HG03135 (cell line): ENCODE measurements around the gene EVA1A.

ENCODE experiments used
- ATAC-seq: cut with Tn5 transposase; IDR thresholded peaks from one replicate; pipeline ENCODE4 v1.9.1; 2021; ENCODE audit warnings: mild to moderate bottlenecking, moderate library complexity; ENCODE audit not compliant: unreplicated experiment

EVA1A gene

DNA sequence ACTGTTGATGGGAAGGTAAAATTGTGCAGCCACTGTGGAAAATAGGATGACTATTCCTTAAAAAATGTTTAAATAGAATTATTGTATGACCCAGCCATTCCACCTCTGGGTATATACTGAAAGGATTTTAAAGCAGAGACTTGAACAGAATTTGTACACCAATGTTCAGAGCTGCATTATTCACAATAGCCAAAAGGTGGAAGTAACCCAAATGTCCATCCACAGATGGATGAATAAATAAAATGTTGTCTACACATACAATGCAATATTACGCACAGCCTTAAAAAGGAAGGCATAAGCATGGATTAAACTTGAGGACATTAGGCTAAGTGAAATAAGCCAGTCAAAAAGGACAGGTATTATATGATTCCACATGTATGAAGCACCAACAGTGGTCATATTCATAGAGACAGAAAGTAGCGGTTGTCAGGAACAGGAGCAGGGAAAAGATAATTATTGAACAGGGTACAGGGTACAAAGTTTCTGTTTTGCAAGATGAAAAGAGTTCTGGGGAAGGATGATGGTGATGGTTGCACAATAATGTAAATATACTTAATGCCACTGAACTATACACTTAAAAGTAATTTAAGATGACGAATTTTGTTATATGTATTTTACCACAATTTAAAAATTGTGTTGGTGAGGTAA lies 39.4 kb downstream of the EVA1A start:
- ATAC-seq: no peak

DNA sequence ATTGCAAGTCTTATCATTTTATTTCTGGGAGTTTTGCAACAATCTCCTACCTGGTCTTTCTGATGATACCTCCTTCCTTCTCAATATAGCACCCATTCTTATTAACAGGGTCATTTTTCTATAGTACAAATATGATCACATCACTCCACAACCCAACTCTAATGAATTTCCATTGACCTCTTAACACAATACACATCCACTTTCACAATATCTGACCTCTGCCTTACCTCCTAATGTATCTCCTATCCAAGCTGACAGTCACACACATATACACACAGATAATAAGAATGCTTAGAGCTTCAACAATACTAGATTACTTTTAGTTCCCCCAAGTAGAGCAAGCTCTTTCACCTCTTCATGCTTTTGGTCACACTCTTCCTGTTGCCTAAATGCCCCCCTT lies 40.9 kb downstream of the EVA1A start:
- no peak for ATAC-seq

DNA sequence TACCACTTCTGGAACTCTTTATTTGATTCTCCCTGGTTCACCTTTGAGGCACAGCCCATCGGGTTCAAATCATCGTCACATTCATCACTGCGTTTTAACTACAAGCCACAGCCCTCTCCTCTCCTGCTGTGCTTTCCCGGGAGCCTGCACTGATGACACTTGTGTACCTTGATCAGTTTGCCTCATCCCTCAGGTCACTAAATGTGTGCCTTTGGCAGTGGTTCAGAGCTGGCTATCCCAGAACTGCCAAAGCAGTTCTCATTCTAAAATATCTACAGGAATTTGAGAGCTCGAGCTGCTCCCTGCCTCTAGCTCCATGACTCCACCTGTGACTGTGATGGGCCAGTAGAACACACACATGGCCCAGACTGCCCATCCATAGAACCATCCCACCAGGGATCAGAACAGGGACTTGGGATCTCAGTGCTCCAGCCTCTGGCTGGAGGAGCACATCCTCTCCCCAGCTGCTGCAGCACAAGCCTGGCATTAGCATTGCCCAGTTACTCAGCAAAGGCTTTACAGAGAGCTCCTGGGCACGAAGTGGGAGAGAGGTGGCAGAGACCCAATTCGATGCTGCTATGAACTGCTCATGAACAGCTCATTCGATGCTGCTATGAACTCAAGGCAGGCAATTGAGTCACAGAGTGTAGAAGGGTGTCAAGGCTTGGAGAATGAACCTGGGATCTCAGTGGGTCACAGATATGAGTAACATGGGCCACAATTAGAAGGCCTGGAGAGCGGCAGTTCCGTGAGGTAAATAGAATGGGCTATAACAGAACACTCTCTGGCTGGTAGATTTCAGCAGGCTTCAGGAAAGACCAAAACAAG lies 41.9 kb downstream of the EVA1A start:
- ATAC-seq: no peak

DNA sequence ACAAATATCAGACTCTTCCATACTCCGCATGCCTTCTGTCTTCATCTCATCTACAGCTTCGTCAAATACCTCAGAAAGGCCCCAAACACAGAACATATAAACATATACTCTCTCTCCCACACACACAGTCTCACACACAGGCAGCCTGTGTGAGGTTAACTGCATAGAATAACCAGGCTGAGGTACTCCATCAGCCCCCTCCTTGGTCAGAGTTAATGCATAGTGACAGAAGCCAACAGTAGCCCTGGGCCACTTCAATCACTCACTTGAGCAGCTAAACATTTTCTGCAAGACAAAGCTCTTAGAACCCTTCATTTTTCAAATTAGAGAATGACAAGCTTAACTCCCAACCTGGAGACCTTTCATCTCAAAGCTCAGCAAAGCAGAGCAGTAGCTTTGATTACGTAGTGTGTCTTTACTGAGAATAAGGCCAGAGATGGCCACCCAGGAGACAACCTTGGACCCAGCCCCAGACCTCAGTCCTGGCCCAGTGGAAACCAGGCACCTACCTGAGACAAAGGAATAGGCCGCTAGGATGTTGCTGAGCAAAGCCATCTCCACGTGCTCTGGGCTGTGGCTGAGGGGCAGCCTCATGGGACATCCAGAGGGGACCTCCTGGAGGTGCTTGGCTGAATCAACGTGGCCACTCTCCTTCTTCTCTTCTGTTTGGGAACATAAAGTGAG lies 43.0 kb downstream of the EVA1A start:
- ATAC-seq: no peak

DNA sequence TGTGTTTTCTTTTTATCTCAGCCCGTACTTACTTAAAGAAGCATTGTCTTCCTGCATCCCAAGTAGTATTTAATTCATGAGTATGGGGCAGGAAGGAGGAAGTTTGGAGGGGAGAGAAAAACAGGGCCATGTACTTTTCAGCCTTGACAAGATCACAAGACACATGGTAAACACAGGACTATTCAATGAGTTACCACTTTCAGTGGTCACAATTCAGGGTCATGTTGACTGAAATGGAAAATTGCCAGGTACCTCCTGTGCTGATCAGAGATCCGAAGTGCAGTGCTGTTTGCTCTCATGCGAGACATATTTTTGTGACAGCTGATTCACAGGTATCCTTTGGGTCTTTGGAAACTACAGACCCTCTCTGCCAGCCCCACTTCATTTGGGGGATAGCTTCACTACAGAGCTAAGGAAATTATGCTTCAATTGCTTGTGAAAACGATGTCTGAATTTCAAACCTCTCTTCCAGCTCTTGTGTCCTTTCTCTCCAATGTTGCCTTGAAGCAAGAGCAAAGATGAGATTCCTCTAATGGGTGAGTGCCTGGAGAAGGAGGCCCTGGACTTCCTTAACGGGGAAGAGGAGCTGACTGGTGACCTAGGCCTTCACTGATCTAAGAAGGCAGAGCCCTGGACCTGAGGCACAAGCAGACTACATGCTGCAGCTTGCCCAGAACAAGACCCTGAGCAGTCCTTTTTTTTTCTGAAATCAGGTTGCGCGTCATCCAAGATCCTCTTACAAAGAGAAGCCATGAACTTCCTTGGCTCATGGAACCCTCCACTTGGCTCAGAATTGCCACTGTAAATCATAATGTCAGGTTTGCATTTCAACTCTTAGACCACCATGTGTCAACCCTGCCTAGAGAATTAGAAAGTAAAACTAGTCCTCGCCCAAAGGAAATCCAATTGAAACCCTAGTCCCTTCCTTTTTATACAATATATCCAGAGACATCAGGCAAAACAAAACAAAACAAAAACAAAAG lies 44.1 kb downstream of the EVA1A start:
- ATAC-seq: no peak

DNA sequence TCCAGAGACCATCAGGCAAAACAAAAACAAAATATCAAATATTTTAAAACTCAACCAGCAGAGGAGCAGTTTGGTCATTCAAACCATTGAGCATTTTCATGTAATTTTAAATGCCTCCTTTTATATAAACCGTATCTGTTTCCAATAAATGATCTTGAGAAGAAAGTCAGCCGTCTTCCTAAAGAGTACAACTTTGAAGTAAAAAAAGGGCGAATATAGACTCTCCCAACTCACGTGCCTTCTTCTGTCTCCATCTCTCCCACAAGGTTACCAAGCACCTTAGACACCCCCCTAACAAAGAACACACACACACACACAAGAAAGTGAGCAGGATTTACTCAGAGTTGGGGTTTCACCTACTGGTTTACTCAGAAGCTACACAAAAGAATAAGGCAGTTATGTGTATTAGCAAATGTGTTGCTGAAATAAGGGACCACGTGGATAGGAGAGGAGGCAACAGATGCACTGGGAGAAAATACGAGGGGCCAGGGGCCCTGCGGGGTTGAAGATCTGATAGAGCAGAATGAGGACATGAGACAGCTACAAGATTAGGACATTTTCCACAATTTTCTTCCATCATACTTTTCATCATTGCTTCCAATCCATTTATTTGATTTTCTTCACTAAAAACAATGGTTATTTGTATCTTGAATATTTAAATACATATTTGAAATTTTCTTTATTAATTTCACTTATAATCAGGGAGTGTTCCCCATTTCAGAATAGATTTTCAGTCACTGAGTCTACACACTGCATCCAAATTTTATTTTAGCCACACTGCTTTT lies 45.0 kb downstream of the EVA1A start:
- ATAC-seq: no peak

DNA sequence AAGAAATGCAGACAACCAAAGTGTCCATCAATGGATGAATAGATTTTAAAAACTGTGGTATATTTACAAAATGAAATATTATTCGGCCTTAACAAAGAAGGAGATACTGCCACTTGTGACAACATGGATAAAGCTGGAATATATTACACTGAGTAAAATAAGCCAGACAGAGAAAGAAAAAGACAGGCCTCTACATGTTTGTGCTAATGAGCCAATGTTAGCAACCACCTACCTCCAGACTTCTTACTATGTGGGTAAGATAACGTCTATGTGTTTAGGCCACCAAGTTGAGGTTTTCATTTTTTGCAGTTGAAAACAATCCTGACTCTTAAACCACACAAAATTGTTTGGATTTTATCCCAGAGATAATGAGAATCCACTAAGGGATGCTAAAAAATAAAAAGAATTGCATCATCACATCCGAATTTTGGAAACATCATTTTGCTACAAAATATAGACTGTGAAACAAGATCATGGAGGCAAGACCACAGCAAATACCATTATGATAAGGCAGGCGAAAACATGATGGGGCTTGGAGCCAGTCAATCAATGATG lies 47.0 kb downstream of the EVA1A start:
- no peak for ATAC-seq

DNA sequence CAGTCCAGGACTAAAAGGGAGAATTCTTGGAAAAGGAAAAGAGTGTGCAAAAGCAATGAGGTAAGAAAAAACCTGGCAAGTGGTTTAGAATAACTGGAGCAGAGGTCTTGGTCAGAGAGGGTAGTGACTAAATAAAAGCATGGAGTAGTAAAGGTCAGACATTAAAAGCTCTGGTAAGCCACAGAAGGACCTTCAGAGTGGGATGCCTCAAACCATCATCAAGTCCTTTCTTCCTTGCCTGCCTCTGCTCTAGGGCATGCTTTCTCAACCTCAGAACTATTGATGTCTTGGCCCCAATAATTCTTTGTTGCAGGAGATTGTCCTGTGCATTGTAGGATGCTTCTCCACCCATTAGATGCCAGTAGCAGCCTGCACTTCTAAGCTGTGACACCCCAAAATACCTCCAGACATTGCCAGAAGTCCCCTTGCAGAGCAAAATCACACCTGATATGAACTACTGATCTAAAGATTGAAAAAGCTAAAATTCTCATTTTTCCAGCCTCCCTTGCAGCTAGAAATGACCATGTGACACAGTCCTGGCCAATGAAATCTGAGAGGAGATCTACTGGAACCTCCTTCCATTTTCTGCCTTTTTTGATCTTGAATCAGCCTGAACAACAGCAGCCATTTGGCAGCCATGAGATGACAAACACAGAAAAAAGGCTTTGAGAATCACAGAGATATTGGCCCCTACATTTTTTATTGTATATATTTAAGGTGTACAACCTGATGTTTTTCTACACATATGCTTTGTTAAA lies 48.1 kb downstream of the EVA1A start:
- no peak for ATAC-seq

DNA sequence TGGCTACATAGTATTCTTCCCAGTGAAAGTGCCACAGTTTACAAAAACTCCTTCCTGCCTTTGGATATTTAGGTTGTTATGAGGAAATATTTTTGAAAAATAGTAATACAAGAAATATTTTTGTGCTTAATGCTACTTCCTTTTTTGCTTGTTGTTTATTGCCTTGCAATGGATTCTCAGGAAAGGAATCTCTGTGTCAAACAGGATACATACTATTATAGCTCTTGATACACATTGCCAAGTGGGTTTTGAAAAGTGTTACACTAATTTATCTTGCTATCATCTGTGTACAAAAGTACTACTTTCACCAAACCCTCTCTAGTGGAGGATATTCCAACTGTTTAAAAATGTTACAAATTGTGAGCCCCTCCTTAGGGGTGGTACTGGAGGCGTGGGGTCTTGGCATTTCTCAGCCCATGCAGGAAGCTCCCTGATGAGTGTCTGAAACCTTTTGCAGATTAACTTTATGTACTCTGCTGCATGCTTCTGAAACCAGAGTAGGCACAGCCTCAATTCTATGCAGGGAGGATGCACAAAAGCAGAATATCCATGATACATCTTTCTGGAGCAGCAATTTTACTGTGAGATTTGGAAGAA lies 54.5 kb downstream of the EVA1A start:
- ATAC-seq: no peak

DNA sequence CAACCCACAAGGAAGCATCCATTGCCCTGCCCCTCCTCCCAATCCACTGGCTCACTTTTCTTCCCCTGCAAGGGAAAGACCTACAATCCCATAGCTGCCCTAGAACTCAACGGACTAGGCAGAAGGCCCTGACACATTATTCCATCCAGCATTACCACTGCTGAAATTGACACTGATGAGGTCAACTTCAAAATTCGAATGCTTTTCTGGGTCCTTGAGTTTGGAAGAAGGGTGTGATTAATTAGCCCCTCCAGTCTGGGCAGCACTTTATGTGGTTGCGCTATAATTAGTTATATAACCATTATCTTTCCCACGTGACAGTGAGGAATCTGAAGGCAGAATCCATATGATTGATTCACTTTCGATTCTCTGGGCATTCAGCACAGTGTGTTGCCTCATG lies 55.7 kb downstream of the EVA1A start:
- no peak for ATAC-seq

DNA sequence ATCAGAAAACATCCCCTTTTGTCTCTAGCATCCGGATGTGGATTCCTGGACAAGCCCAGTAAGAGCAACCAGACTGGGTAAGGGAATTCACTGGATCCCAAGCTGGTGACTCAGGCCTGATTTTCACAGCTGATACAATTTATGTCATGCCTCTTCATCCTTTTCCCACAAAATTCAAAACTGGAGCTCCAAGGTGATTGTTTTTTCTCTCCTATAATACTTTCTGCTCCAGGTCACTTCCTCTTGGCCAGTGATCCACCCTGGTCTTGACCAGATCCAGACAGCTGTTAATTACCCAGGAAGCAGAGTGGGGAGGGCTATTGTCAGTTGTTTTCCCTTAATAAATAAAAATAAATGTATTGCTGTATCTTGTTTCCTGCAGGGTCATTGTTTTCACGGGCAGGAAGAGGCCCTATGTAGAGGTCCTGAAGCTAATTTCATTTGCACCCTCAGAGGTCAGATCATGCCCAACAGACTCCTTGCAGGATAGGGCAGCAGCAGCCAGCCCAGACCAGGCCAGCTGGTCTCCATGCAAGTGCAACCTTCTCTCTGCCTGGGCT lies 57.6 kb downstream of the EVA1A start:
- ATAC-seq: no peak

DNA sequence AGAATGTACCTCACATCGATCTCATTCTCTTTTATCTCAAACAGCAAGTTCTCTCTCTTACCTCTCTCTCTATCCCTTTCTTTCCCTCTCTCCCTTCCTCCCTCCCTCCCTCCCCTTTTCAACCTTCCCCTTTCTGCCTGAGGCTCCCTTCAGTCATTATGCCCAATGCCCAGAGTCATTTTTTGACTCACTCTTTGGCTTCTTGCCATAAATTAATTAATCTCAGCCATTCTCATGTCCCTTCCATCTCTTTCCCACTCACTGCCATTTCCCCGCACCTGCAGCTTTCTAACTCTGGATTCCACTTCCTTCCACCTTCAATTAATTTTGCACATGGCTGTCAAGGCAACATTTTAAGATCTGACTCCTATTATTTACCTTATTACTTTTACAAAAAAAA lies 60.1 kb downstream of the EVA1A start:
- ATAC-seq: no peak

DNA sequence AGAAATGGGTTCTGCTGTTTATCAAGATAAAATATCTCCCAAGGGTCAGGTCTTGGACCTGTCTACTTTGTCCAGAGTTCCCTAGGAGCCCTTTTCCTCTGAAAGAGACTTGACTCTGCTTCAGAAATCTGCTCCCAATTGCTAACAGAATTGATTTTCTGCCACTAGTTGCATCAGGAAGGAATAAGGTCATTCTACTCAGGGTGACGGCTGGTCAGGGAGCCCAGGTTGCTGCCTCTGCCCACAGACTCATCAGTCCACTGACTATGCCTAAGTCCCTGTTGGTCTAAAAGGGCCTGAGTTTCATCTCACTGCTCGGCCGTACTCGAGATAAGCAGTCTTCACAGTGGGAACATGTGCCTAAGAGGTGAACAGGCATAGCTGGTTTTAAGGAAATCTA lies 61.2 kb downstream of the EVA1A start:
- ATAC-seq: no peak

DNA sequence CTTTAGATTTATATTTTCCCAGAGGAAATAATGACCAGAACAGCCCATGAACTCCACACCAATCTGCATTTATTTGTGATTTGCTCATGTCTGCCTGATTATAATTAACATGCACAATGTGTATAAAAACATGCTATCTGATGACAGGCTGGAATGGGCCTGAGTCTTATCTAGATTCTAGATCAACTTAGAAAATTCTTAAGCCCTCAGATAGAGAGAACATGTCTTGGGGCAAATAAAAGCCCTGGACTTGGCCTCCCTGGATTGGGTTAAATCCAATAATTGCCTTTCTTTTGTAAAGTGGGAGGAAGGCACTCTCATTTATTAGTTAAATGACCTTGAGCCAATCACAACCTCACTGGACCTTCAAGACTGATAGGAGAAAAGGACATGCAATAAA lies 61.8 kb downstream of the EVA1A start:
- no peak for ATAC-seq

DNA sequence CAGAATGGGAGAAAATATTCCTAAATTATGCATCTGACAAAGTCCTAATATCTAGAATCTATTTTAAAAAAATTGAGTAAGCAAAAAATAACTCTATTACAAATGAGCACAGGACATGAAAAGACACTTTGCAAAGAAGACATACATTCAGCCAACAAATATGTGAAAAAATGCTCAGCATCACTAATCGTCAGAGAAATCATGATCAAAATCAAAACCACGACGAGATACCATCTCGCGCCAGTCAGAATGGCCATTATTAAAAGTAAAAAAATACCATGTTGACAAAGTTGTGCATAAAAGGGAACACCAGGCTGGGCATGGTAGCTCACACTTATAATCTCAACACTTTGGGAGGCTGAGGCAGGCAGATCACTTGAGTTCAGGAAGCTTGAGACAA lies 63.5 kb downstream of the EVA1A start:
- no peak for ATAC-seq

DNA sequence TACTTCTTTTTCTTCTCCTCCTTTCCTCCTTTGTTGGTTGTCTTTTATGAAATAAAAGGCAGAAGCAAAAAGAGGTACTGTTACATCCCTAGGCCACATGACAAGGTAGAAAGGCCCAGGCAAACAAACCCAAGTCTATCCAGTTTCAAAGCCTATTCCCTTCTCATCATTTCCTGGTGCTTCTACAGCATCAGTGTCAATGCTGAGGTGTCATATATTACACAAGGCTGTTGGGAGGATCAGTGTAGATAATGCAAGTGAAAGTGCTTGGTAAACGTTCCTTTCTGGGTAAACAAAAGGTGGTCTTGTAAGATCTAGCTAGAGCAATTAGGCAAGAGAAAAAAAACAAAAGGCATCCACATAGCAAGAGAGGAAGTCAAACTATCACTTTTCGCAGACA lies 64.9 kb downstream of the EVA1A start:
- ATAC-seq: no peak

DNA sequence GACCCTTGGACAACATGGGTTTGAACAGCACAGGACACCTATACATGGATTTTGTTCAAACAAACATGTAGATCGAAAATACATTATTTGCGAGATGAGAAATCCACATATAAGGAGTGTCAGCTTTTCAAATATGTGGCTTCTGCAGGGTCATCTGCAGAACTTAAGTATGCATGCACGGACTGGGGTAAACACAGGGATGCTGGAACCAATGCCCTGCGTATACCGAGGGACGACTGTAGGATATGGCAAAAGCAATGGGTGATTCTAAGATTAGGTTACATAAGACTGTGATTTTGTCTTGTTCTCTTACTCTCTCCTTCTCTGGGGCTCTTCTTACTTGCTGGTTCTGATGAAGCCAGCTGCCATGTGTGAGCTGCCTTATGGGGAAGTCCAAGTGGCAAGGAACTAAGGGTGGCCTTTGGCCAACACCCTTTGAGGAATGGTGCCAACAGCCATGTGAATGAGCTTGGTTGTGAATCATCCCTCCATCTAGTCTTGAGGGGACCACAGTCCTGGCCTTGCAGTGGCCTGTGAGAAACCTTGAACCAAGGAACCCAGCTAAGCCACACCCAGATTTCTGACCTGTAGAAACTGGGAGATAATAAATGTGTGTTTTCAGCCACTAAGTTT lies 66.5 kb downstream of the EVA1A start:
- ATAC-seq: no peak

DNA sequence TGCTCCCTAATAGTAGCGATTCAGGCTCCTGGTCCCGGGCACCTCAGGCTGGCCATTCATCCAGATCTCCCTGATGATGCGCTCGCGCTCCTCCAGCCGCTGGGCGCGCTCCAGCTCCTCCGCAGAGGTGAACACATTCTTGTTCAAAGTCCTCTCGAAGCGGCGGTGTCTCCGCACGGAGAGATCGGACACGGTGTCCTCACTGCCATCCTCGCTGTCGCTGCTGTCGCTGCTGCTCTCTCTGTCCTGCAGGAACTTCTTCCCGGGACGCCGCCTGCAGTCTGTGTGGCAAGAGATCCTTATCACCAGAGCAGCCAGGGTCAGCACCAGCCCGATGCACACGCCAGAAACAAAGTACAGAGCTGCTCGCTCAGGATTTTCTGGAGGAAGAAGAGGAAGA lies 67.5 kb downstream of the EVA1A start:
- ATAC-seq: no peak
